HG03045 (cell line): ENCODE measurements around the gene SMG9.
"Not testable (repeated sequence)": the region's sequence is repeated elsewhere in the genome, so short reads cannot be mapped to it uniquely, and the experiment has no call there.

ENCODE experiments used
- ATAC-seq: cut with Tn5 transposase; IDR thresholded peaks from one replicate; pipeline ENCODE4 v1.9.1; 2021; ENCODE audit warnings: mild to moderate bottlenecking, moderate library complexity; ENCODE audit not compliant: unreplicated experiment

Gene SMG9

DNA sequence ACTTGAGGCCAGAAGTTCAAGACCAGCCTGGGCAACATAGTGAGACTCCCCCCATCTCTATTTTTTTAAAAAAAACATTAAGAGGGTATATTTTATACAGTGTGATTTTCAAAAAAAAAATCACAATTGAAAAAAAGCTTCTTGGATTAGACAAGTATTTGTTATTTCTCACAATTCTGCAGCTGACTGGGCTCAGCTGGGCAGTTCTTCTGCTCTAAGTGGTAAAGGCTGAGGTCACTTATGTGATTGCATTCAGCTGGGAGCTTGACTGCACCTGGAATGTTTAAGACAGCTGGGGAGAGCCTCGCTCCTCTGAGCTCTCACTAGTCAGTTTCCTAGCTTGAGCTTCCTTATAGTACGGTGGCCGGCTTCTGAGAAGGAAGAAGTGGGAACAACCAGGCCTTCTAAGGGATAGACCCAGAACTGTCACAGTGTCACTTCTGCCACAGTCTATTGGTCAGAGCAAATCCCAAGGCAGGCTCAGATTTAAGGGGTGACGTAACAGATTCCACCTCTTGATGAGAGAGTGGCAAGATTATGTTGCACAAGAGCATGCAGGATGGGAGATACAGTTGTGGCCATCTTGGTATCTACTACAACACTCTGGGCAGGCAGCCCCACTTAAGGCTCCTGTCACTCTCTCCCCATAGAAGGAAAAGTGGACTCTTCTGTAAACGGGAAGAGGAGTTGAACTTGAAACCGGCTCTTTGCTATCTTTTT lies 58.6 kb downstream of the SMG9 start:
- no peak for ATAC-seq

DNA sequence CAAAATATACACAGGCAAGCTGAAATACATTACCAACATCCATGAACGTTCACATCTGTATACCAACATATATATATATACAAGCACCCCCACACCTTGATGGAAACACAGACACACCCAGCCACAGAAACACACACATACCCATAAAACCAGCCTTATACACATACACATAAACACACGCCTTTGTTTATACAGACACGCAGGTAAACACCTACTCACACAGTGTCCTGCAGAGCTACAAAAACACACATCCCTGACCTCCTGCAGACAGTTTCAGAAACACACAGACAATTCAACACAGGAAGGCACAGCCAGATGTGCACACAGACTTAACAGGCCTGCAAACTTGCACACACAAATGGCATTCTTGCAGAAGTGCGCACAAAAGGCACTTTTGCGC lies 60.2 kb downstream of the SMG9 start:
- no peak for ATAC-seq

DNA sequence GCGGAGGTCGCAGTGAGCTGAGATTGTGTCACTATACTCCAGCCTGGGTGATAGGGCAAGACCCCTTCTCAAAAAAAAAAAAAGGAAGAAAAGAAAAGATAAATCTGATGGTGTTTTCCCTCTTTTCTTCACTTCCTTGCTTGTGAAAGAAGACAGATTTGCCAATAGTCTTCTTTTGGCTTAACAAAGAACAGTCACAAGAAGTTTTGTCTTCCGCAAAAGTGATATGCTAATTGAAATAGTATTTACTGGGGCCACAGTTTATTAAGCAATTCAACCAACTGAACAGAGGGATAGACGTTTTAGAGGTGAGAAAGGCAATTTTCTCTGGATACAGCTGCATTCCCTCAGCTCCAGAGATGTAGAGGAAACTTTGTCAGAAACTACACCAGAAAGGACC lies 61.9 kb downstream of the SMG9 start:
- no peak for ATAC-seq

DNA sequence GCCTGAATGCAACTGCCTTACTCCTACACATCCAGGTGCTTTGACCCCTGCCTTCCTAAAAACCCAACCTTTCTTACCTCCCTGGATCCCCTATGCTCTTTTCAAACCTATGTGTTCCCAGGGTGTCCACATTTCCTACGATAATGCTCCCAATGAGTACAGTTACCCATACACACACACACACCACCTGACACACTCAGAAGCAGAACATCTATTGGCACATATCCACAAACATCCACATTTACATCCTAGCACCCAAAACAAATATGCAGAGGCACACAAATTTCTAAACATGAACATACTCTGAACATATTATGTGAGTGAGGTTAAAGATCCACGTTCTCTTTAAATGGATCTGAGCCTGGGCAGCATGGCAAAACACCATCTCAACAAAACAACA lies 62.4 kb downstream of the SMG9 start:
- no peak for ATAC-seq

DNA sequence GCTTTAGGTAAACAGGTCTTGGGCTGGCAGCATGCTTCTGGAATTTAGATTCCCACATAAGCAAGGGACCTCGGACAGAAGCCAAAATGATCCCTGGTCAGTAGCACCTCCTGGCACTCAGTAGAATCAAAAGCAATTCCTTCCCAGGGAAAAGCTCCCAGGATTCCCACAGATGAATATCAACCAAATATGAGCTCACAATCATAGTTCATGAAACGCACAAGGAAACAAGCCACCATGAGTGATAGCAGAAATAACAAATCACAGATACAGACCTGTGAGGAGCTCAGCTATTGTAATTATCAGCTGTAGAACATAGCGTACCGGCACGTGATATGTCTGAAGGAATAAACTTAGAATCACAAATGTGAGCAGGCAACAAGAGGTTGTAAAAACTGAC lies 63.0 kb downstream of the SMG9 start:
- ATAC-seq = no peak

DNA sequence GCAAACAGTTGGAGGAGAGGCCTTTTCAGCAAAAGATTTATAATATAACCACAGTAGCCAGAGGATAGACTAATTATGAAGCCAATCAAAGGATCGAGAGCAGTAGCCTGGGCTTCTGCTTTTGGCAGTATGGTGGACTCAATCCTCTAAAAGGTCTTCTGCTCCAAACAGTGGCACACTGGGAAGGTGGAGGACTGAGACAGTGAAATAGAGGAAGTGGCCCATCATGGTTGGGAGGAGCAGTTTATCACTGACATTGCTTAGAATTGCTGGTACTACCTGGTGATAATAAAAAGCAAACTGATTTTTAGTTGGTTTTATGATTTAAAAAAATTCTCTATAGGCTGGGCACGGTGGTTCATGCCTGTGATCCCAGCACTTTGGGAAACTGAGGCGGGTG lies 63.9 kb downstream of the SMG9 start:
- no peak for ATAC-seq

DNA sequence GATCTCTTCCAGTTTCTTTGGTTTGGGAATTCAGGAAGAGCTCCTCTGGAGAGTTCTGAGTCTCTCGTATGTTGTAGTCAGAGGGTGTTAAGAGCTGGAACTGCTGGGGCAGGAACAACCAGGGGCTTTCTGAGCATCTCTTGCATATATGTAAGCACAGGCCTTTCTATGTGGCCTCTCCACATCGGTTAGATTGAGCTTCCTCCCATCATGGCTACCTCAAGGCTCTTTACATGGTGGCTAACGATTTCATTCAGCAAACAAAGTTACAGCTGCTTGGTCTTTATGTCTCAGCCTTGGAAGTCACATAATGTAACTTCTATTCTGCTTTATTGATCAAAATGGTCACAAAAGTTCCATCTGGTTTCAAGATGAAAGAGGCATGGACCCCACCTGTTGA lies 64.3 kb downstream of the SMG9 start:
- no peak for ATAC-seq

DNA sequence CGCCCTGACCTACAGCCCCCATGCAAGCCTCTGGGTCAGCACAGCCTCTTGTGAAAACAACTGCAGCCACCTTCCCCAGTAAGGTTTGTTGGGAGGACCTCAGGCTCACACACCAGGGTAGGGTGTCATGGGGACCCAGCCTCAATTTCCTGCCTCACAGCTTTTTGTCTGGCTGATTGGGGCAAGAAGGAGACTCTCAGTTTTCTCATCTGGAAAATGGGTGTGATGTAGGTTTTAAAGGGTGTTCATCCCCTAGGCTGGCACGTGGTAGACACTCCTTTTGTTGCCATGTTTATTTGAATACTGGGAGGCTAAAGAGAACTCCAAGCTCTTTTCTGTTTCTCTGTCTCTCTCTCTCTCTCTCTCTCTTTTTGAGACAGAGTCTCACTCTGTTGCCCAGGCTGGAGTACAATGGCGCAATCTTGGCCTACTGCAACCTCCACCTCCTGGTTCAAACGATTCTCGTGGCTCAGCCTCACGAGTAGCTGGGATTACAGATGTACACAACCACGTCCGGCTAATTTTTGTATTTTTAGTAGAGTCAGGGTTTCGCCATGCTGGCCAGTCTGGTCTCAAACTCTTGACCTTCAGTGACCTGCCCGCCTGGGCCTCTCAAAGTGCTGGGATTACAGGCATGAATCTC lies 66.6 kb downstream of the SMG9 start:
- no peak for ATAC-seq

DNA sequence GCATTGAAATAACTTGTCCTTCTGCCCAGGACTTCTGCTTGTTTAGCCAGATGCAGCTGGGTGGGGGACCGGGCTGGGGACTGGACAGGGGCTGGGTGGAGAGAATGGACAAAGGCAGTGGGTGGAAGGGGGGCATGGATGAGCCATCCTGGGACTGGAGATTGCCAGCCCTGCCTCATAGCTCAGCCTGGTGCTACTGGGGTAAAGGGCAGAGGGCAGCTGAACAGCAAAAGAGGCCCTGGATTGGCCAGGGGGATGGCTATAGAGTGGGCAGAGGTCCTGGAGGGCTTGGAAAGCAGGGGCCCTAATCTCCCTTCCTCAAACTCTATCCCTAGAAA lies 67.1 kb downstream of the SMG9 start:
- no peak for ATAC-seq

DNA sequence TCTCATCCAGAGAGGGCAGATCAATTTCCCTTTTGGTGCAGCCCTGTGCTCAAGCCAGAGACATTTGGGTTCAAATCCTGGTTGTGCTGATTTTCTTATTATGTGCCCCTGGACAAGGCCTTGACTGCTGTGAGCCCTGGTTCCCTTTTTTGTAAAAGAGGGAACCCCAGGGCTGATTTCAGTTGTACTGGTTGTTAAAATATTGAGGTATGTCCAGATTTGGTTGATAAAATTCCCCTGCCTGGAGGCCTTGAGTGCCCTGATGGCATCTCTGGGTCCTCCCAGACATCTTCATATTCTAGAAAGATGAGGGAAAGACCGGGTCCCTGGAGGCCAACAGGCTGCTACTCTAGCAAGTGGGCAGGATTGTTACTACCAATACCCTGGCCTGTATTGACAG lies 70.4 kb downstream of the SMG9 start:
- no peak for ATAC-seq

DNA sequence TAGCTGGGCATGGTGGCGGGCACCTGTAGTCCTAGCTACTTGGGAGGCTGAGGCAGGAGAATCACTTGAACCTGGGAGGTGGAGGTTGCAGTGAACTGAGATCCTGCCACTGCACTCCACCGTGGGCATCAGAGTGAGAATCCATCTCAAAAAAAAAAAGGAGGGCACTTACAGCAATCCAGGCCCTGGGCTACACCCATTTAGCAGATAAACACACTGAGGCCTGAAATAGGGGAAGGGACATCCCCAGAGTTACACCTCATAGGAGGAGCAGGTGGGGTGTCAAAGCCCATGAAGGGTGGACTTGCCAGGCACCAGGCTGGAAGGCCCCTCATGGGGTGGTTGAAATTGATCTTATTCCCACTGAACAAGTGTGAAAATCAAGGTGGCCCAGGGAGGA lies 70.9 kb downstream of the SMG9 start:
- no peak for ATAC-seq

DNA sequence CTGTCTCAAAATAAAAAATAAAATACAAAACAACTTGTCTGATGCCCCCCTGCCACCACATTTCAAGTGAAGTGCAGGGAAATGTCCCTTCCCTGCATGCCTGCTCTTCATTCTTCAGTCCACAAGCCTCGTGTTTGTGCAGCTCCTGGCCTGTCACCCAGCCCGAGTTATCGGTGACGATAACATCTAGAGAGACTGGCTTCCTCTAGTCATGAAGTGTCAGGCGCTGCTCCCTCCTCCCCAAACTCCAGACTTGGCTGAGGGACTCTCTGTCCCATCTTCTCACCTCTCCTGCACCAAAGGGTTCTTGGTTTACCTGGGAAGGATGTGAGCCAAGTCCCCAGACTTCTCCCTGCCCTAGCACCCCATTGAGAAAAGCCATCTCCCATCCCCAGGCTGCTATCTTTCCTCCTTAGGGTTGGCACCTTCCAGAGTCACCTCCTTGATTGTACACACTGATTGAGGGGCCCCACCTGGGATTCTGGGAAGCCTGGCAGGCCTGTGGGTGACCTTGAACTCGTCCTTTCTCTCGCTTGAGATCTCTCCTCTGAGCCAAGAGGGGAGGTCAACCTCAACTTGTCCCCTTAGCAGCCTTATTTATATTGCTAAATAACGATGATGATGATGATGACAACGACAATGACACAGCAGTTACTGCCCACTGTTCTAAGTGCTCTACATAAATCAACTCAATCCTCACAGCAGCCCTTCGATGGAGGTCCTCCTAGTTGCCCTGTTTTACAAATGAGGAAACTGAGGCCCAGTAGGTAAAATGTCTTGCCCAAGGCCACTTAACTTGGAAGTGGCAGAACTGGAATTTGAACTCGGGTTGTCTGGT lies 71.7 kb downstream of the SMG9 start:
- ATAC-seq = no peak

DNA sequence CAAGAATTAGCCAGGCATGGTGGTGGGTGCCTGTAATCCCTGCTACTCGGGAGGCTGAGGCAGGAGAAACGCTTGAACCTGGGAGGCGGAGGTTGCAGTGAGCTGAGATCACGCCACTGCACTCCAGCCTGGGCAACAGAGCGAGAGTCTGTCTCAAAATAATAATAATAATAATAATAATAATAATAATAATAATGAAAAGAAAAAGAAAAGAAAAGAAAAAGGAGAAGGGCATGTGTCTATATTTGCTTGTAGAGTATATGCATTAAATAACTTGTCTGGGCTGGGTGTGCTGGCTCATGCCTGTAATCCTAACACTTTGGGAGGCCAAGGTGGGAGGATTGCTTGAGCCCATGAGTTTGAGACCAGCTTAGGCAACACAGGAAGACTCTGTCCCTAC lies 72.5 kb downstream of the SMG9 start:
- not testable (repeated sequence) for ATAC-seq

DNA sequence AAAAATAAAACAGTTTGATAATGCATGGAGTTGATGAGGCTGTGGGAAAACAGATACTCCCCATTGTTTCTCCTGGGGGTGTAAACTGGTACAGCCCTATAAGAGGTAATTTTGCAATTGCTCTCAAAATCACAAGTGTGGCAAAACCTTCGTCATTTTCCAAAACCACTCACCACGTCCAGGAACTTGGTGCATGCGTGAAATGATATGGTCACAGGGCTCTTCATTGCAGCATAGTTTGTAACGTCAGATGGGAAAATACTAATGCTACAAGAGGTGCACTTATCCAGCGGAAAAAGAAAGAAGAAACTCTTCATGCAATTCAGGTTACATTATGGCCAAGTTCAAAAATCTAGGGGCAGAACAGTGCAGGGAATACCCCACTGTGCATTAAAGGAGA lies 72.9 kb downstream of the SMG9 start:
- no peak for ATAC-seq

DNA sequence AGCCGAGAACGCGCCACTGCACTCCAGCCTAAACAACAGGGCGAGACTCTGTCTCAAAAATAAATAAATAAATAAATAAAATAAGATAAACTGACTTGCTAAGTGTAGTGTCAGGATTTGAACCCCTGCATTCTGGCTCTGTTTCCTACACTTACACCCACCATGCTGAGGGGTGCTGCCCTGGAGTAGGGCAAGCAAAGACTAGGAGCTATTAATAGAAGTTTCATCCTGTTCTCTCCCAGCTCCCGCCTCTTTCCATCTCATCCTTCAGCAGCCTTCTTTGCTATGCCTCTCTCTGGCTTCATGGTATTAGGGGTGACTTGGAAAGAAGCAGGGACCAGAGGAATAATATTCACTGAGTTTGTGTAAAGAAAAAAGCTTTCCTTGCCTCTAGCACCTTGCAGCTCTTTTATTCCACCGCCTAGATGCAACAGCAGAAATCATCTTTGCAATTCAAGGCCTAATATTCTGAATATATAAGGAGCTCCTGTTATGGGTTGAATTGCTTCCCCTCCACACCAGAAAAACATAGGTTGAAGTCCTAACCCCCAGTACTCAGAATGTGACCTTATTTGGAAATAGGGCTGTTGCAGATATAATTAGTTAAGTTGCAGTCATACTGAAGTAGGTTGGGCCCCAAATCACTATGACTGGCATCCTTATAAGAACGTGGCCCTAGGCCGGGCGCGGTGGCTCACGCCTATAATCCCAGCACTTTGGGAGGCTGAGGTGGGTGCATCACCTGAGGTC lies 76.1 kb downstream of the SMG9 start:
- ATAC-seq = no peak
